Adrenal gland (tissue), 12 donors: ENCODE data around the gene KCNK7. TPM values are rescaled to one million over a fixed set of nuclear protein-coding genes. Genes with fewer than 3 reads are reported as not detected.
A peak's percentile ranks its signal among the peaks of the same experiment; 100 is the strongest.

Source experiments
- DNase-seq, 7 donors: peaks; one replicate each; pipeline ENCODE4 v3.0.0-alpha.2; 2019 to 2020
- H3K27ac ChIP-seq, 5 donors: fragments of 200-600 bp; sonication (generic) in 4 of 5; 1 replicate in 3 of 5; 2 replicates in 2 of 5; pipeline versions ENCODE4 v1.5.1 to v1.8.0; 2016 to 2020; ENCODE audit warnings: mild to moderate bottlenecking in 1 of 5
- H3K27me3 ChIP-seq: fragments of 200-600 bp; 2 replicates; pipeline ENCODE4 v1.8.0; 2021
- H3K36me3 ChIP-seq, 2 donors: fragments of 200-600 bp; replicated peaks in 1 of 2; 1 replicate in 1 of 2; 2 replicates in 1 of 2; pipeline versions ENCODE4 v1.5.1 to v1.8.0; 2018 to 2022
- H3K4me1 ChIP-seq, 2 donors: fragments of 200-600 bp; replicated peaks in 1 of 2; 1 replicate in 1 of 2; 2 replicates in 1 of 2; pipeline versions ENCODE4 v1.5.1 to v1.8.0; 2018 to 2021
- H3K4me3 ChIP-seq, 4 donors: fragments of 200-600 bp; sonication (generic) in 3 of 4; one replicate each; pipeline ENCODE4 v1.5.1; 2016 to 2018
- H3K9me3 ChIP-seq, 3 donors: fragments of 200-600 bp; sonication (generic) in 1 of 3; replicated peaks in 1 of 3; 1 replicate in 2 of 3; 2 replicates in 1 of 3; pipeline versions ENCODE4 v1.5.1 to v1.8.0; 2016 to 2021
- CTCF ChIP-seq, 6 experiments: fragments of 450-650 bp in 4 of 6; fragments of 200-600 bp in 2 of 6; sonication (generic) in 1 of 6; IDR thresholded peaks; 1 replicate in 5 of 6; 2 replicates in 1 of 6; pipeline versions ENCODE4 v1.5.1 to v1.8.0; 2016 to 2021; ENCODE audit warnings: antibody characterized with exemption in 6 of 6, mild to moderate bottlenecking in 2 of 6, moderate library complexity in 1 of 6
- POLR2A ChIP-seq, 2 donors: fragments of 450-650 bp; IDR thresholded peaks; one replicate each; pipeline ENCODE4 v1.6.1; 2017; ENCODE audit warnings: antibody characterized with exemption in 2 of 2, mild to moderate bottlenecking in 2 of 2, moderate library complexity in 1 of 2
- WGBS, 4 donors: extraction: QIAGEN DNeasy Blood & Tissue Kit in 2 of 4; methylation state at CpG; one replicate each; pipeline versions ENCODE4 v1.1.5 to v1.1.7; 2013 to 2017; 5-methylcytosine and 5-hydroxymethylcytosine counted together
- intact Hi-C, 2 donors: fragments of 100-400 bp; cut with DNase I; formaldehyde crosslinking; loops; one replicate each; pipeline versions ENCODE4 v1.14.1 to v1.15.0; 2022 to 2023
- polyA plus RNA-seq, 3 donors: library from polyadenylated mRNA; stranded (reverse); fragments of 200-250 nt in 2 of 3; fragments of 350-450 nt in 1 of 3; fragmentation: Illumina TruSeq in 1 of 3; extraction: RNeasy Lipid Tissue Mini Kit (QIAGEN cat#74804) in 1 of 3; gene quantifications; one replicate each; pipeline ENCODE4 v1.2.3, GENCODE V29; 2013 to 2014
- total RNA-seq, 9 donors: library from RNA; depleted of rRNA in 4 of 9; stranded (reverse); fragments of >200 nt in 4 of 9; fragments of 120-200 nt in 1 of 9; fragmentation: NEBNext Ultra II Directional in 1 of 9; extraction: Animal tissue kit (Norgen Biotek cat#: 25700) in 1 of 9; gene quantifications; one replicate each; pipeline versions ENCODE4 v1.1.0 to v1.2.4, GENCODE V29; 2013 to 2023
- donor health status: healthy with polysubstance abuse.
- donor health status: Bipolar disorder and iron deficiency.
- donor health status: DM: yes; HTN: yes; CAD: no.
- donor health status: DM: no; HTN: no; CAD: no.
- donor health status: DM: no; HTN: no; CAD: no.
- donor health status: DM: yes; HTN: yes; CAD: no.

The KCNK7 gene
- total and polyA plus RNA-seq, 12 donors, result 0.06 to 12.5 (median 0.57) TPM; not detected in 5

- peaks cover 24 to 56% of the 10 kb centered on the region in 2 donors for H3K4me1 ChIP-seq
- intact Hi-C loops, result loop anchor here in 1 of 2 donors (5.0 kb wide), 1 partner anchor 37 kb away; the partner anchor contains the start of genes FAM89B and ZNRD2
- WGBS, 4 donors, result 66 to 81% (median 74%) methylated on average over 4 to 5 of the region's 5 CpGs
- no peak overlapping the region for H3K4me3 ChIP-seq
- no peaks in the 10 kb centered on the region for H3K9me3 ChIP-seq
- H3K36me3 ChIP-seq, result peaks cover 0 to 41% of the 10 kb centered on the region in 2 donors
- TF ChIP-seq POLR2A (IDR thresholded peaks at IDR 0.05) (no peak), CTCF (IDR thresholded peaks at IDR 0.05) (no peak)
- no peaks in the 10 kb centered on the region for H3K27me3 ChIP-seq
- H3K27ac ChIP-seq, result peak overlapping the region in 1 of 5 donors; percentile 48
- DNase-seq, result no peak
Observed at GRCh38 chr11:65609665-65610064, 14.1 kb upstream of the KCNK7 start.

- no peak for TF ChIP-seq POLR2A (IDR thresholded peaks at IDR 0.05)
- no peak for TF ChIP-seq CTCF (IDR thresholded peaks at IDR 0.05)
- intact Hi-C loops, result no loop called here
- H3K4me1 ChIP-seq, result peaks cover 24 to 56% of the 10 kb centered on the region in 2 donors
- H3K27me3 ChIP-seq, result no peaks in the 10 kb centered on the region
- H3K9me3 ChIP-seq, result no peaks in the 10 kb centered on the region
- no peak overlapping the region for H3K4me3 ChIP-seq
- no peak for DNase-seq
- H3K27ac ChIP-seq, result peak overlapping the region in 1 of 5 donors; percentile 48
- 59 to 83% (median 75%) methylated on average over 3 of the region's 3 CpGs for WGBS, 4 donors
- H3K36me3 ChIP-seq, result peaks cover 0 to 45% of the 10 kb centered on the region in 2 donors
Observed at GRCh38 chr11:65609229-65609628, 13.6 kb upstream of the KCNK7 start.

GRCh38 chr11:65607614-65608426 lies 12.2 kb upstream of the KCNK7 start:
- Histone ChIP-seq H3K36me3 (peaks cover 0 to 60% of the 10 kb centered on the region in 2 donors), H3K27ac (peak overlapping the region in 3 of 5 donors; percentile 30 to 77 (median 73)), H3K4me3 (no peak overlapping the region), H3K4me1 (peaks cover 17 to 51% of the 10 kb centered on the region in 2 donors), H3K27me3 (no peaks in the 10 kb centered on the region), H3K9me3 (no peaks in the 10 kb centered on the region)
- intact Hi-C loops, result no loop called here
- DNase-seq, result no peak
- TF ChIP-seq CTCF (IDR thresholded peaks at IDR 0.05), result no peak
- TF ChIP-seq POLR2A (IDR thresholded peaks at IDR 0.05), result no peak
- WGBS, 4 donors, result 71 to 94% (median 79%) methylated on average over 16 to 37 of the region's 37 CpGs

- H3K27me3 ChIP-seq, result no peaks in the 10 kb centered on the region
- DNase-seq, result peak; percentile 91 to 98 (median 96)
- H3K9me3 ChIP-seq, result no peaks in the 10 kb centered on the region
- H3K27ac ChIP-seq, result peak overlapping the region in 3 of 5 donors; percentile 30 to 86 (median 79)
- peaks cover 11 to 43% of the 10 kb centered on the region in 2 donors for H3K4me1 ChIP-seq
- 30 to 53% (median 43%) methylated on average over 15 to 67 of the region's 67 CpGs for WGBS, 4 donors
- H3K36me3 ChIP-seq, result peaks cover 0 to 62% of the 10 kb centered on the region in 2 donors
- intact Hi-C loops, result no loop called here
- H3K4me3 ChIP-seq, result no peak overlapping the region
- TF ChIP-seq POLR2A (IDR thresholded peaks at IDR 0.05) (no peak), CTCF (IDR thresholded peaks at IDR 0.05) (no peak)
Observed at GRCh38 chr11:65606876-65607613, 11.4 kb upstream of the KCNK7 start.
